ENCODE data around the gene TREH.
A peak's percentile ranks its signal among the peaks of the same experiment; 100 is the strongest.
"Not testable (repeated sequence)": the region's sequence is repeated elsewhere in the genome, so short reads cannot be mapped to it uniquely, and the experiment has no call there.

Gene TREH

DNA sequence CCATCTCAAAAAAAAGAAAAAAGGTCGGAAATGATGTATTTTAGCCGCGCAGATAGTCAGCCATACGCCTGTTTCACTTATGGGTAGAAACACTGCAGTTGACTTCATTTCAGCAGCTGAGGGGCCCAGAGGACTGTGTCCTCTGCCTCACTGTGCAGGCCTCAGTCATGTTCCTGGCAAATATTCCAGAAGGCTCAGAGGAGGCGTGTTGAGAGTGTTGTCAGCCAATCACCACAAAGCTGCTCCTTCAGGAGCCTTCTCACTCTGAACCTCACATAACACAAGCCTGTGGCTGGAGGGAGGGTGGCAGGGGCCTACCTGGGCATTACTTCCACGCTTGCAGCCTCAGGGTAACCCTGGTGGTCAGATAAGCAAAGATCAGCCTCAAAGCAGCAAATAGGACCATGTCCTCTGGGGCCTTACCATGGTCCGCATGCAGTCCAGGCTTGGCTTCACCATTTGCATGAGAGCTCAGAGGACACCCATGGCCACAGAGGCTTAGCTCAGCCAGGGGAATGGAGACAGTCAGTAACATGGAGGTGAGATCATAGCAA is 17.3 kb upstream of the TREH start:
- no peak for DNase-seq

- DNase-seq: no peak
These were observed 15.3 kb upstream of the TREH start for GRCh38 chr11:118694771-118695170.

- no peak for DNase-seq
These were observed 14.7 kb upstream of the TREH start for GRCh38 chr11:118694185-118694584.

GRCh38 chr11:118691926-118692830 is 12.7 kb upstream of the TREH start:
- peak; percentile 17 for DNase-seq

DNA sequence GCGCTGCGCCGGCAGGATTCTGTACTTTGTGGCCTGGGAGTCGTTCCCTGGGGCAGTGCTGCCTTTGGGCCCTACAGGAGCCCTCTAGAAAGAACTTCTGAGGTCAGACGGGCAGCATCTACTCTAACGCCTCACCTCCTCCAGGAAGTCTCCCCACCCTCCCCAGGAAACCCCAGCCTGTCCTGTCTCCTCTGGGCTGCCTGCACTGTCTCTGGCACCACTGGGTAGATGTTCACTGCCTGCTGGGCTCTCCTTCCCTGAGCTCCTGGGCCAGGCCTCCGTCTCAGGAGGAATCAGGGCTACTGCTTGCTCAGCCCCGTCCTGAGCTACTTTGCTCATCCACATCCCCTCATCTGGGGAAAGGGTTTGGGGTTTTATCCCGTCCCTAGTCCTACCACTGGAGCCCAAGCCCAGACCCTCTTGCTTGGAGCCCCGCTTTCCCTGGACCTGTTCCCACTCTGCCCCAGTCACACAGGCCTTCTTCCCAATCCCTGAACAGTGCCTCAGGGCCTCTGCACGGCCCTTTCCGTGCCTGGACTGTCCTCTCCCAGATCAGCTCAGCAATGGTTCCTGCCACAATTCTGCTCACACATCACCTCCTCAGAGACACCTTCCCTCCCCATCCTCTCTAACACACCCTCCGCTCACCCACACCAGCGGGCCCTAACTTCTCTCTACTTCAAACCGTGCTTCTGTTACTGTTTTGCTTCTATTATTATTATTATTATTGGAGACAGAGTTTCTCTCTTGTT is 11.3 kb upstream of the TREH start:
- no peak for DNase-seq

DNA sequence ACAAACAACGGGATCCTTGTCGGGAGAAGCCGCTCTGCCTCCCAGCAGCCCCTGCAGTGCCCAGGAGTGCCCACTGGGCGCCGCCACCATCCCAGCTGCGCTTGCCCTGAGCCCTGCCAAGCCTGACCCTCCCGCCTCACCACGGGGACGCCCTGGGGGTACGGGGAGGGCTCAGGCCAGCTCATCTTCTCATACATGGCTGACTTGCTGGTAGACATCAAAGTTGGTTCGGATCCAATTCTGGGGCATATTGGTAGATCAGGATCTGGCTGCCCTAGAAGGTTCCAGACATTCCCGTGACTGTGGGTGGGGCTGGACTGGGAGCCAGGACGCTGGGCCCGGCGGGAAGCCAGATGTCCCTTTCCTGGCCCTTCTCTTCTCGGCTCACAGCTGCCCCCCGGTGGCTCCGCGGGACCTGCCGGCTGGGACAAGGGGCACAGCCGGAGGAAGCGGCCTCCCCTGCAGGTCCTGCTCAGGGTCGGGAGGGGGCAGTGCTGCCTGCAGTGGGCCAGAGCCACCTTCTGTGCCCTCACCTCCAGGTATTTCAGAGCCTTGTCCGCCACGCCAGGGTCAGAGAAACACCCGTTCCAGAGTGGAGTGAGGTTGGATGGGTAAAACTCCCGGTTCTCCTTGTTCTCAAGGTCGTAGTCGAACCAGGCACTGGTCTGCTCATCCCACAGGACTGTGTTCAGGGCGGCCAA is 10.6 kb upstream of the TREH start:
- DNase-seq: peak; percentile 89

- no peak for DNase-seq
These were observed 10.0 kb upstream of the TREH start for GRCh38 chr11:118689503-118689851.

DNA sequence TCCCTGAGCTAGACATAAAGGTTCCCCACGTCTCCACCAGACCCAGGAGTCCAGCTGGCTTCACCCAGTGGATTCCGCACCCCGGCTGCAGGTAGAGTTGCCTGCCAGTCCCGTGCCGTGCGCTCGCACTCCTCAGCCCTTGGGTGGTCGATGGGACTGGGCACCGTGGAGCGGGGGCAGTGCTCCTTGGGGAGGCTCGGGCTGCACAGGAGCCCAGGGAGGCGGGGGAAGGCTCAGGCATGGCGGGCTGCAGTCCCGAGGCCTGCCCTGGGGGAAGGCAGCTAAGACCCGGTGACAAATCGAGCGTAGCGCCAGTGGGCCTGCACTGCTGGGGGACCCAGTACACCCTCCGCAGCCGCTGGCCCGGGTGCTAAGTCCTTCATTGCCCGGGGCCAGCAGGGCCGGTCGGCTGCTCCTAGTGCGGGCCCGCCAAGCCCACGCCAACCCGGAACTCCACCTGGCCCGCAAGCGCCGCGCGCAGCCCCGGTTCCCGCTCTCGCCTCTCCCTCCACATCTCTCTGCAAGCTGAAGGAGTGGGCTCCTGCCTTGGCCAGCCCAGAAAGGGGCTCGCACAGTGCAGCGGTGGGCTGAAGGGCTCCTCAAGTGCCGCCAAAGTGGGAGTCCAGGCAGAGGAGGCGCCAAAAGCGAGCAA is 9.5 kb upstream of the TREH start:
- no peak for DNase-seq

DNA sequence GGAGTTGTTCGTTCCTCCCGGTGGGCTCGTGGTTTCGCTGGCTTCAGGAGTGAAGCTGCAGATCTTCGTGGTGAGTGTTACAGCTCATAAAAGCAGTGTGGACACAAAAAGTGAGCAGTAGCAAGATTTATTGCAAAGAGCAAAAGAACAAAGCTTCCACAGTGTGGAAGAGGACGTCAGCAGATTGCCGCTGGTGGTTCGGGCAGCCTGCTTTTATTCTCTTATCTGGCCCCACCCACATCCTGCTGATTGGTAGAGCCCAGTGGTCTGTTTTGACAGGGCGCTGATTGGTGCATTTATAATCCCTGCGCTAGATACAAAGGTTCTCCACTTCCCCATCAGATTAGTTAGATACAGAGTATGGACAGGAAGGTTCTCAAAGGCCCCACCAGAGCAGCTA is 8.9 kb upstream of the TREH start:
- not testable (repeated sequence) for DNase-seq

- no peak for DNase-seq
These were observed 8.5 kb upstream of the TREH start for GRCh38 chr11:118687906-118688305.

GRCh38 chr11:118684187-118684586 is 4.7 kb upstream of the TREH start:
- DNase-seq: no peak

DNA sequence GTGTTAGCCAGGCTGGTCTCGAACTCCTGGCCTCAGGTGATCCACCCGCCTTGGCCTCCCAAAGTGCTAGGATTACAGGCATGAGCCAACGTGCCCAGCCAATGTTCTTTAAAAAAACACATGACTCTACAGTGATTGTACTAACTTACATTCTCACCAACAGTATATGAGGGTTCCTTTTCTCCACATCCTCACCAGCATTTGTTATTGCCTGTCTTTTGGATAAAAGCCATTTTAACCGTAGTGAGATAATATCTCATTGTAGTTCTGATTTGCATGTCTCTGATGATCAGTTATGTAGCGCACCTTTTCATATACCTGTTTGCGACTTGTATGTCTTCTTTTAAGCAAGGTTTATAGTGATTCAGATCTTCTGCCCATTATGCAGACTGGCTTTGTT is 3.5 kb upstream of the TREH start:
- not testable (repeated sequence) for DNase-seq

DNA sequence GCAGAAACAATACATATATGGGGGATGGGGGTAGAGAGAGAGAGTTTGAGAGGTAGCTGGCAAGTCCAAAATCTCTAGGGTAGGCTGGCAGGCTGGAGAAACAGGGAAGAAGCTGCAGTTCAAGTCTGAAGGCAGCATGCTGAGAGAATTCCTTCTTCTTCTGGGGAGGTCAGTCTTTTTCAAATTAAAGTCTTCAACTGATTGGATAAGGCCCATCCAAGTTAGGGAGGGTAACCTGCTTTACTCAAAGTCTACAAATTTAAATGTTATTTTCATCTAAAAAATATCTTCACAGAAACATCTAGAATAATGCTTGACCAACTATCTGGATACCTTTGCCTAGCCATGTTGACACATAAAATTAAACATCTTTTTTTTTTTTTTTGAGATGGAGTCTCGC is 2.9 kb upstream of the TREH start:
- no peak for DNase-seq

DNA sequence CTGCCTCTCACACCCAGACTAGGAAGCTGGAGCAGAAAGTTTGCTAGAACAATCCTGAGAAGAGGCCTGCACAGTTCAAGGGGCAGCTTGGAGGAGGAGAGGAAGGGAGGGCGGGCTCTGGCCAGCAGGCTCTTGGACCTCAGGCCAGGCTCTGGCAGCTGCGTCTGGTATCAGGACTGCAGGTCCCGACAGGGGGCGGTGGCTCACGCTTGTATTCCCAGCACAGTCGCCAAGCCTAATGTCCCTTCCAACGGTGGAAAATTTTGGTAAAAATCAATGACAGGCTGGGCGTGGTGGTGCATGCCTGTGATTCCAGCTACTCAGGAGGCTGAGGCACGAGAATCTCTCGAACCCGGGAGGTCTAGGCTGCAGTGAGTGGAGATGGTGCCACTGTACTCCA is 542 bp downstream of the TREH start:
- DNase-seq: not testable (repeated sequence)

GRCh38 chr11:118677977-118678376 is 1.5 kb downstream of the TREH start:
- no peak for DNase-seq

DNA sequence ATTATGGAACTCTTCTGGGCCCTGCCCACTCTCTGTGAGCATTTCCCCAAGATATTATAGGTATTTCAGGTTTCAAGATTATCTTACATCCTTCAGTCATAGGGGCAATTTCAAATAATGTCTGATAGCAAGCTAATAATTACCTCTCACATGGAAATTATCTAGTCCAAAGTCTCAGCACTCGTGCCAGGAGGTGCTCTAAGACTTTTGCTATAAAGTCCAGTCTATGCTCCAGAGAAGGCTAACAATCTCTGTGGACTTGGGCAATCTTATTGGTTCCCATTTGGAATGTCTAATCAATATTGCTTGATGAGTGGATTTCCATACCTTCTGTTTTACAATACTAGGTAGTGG is 5.4 kb downstream of the TREH start:
- no peak for DNase-seq

DNA sequence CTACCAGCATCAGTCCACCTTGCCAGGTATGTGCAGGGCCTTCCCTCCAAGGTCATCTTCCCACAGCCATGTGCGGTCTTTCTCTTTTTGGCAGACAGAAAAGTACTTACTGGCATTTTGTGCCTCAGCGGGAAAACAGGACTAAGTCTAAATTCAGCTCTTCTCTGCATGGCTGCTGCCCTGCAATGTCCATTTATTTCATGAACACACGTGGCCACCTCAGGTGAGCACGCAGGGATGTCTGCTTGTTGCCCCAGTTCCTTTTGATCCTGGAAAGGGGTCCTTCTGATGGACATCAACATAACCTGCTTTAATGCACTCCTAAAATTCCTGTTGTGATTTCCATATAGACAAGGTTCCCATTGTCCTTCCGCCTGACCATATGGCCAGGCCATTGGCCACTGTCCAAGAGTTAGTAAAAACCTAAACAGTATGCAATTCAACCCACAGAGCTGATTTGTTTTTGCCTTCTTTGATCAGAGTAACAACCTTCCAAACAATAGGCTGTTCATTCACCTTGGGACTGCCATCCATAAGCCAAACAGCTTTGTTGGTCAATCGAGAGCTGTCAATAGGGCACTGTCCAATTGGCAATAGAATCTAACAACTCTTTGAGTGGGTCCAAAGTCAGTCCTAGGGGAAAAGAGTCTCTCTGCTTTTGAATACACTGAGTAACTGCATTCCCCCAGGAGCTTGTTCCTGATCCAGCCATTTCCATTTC is 5.9 kb downstream of the TREH start:
- DNase-seq: no peak

DNA sequence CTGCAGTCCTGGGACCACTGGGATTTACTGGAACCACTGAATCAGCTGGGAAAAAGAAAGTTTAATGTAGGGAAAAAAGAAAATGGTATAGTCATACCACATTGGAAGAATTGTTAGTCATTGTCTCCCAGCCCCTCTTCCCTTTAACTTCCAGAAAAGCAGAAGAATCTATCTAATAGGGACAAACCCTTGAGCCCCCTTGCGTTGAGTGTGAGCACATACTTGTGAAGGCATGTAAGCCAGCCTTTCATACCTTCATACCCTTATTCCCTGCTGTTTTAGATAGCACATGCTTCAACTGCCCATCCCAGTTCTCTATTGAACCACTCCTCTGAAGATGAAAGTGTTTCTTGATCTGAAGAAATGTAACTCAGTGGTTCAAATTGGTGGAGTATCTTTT is 6.6 kb downstream of the TREH start:
- peak; percentile 34 for DNase-seq

- DNase-seq: no peak
These were observed 8.2 kb downstream of the TREH start for GRCh38 chr11:118671254-118671653.

- DNase-seq: no peak
These were observed 9.4 kb downstream of the TREH start for GRCh38 chr11:118670063-118670462.

- DNase-seq: no peak
These were observed 13.1 kb downstream of the TREH start for GRCh38 chr11:118666371-118666770.

DNA sequence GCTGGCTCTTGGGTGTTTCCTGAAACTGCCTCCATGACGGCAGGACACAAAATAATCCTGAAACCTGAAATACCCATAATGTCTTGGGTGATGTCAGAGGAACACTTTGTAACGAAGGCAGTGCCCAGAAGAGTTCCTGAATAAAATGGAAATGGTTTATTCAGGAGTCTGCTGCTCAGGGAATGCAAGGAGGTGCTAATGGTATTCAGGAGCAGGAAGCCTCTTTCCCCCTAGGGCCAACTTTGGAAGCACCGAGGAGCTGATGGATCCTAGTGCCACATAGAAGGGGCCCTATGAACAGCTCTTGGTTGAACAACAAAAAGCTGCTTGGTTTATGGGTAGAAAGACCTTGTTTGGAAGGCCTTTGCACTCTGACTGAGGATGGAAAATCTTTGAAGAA is 15.5 kb downstream of the TREH start:
- DNase-seq: no peak

All from hematopoietic multipotent progenitor cell treated with erythropoietin and hydrocortisone succinate and interleukin-3 and kit ligand, for 6 days (in vitro differentiated cells).